GM19452 (cell line): ENCODE results near the gene BRAF.
"Not testable (repeated sequence)": the region's sequence is repeated elsewhere in the genome, so short reads cannot be mapped to it uniquely, and the experiment has no call there.

ENCODE experiments used
- ATAC-seq: cut with Tn5 transposase; IDR thresholded peaks from one replicate; pipeline ENCODE4 v1.9.1; 2021; ENCODE audit not compliant: unreplicated experiment

The BRAF gene

DNA sequence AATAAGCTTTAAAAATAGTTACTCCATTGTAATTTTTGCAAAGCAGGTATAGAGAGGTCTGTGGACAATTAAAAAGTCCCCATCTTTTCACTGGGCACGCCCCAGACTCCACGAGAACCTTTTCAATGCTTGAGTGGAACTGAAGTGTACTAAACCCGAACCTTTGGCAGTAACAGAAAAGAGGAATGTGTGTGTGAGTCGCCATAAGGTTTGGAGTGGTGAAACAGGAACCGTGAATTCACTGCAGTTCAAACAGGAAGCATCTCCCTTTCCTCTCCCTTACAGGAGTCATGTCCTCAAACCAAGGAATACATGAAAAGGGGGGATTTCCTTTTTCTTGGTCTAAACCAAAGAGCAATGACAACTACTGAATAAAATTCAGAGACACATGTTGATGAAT, 205.0 kb downstream of the BRAF start:
- no peak for ATAC-seq

DNA sequence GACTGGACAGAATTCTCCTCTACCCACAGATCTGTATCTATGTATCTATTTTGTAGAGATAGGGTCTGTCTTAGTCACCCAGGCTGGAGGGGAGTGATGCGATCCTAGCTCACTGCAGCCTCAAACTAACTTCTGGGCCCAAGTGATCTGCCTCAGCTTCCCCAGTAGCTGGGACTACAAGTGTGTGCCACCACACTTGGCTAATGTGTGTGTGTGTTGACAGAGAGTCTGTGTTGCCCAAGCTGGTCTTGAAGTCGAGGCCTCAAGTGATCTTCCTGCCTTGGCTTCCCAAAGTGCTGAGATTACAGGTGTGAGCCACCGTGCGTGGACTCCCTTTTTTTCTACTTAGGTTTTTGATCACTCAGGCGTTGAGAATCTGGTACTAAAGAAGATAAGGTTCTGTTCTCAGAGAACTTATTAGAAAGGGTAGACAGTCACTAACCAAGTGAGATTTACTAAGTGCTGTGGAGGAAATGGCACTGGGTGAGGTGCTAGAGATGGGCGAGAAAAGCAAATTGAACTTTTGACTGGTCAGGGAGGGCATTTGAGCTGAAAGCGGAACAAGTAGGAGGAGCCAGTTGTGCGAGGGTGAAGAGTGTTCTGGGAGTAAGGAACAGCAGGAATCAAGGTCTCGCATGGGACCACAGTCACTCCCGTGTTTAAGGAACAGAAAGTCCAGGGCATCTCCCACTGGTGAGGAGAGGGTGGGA, 210.2 kb downstream of the BRAF start:
- no peak for ATAC-seq

DNA sequence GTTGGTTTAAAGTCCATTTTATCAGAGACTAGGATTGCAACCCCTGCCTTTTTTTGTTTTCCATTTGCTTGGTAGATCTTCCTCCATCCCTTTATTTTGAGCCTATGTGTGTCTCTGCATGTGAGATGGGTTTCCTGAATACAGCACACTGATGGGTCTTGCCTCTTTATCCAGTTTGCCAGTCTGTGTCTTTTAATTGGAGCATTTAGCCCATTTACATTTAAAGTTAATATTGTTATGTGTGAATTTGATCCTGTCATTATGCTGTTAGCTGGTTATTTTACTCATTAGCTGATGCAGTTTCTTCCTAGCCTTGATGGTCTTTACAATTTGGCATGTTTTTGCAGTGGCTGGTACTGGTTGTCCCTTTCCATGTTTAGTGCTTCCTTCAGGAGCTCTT, 212.3 kb downstream of the BRAF start:
- ATAC-seq: not testable (repeated sequence)

DNA sequence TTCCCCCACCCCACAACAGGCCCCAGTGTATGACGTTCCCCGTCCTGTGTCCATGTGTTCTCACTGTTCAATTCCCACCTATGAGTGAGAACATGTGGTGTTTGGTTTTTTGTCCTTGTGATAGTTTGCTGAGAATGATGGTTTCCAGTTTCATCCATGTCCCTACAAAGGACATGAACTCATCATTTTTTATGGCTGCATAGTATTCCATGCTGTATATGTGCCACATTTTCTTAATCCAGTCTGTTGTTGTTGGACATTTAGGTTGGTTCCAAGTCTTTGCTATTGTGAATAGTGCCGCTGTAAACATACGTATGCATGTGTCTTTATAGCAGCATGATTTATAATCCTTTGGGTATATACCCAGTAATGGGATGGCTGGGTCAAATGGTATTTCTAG, 216.0 kb downstream of the BRAF start:
- ATAC-seq: not testable (repeated sequence)

DNA sequence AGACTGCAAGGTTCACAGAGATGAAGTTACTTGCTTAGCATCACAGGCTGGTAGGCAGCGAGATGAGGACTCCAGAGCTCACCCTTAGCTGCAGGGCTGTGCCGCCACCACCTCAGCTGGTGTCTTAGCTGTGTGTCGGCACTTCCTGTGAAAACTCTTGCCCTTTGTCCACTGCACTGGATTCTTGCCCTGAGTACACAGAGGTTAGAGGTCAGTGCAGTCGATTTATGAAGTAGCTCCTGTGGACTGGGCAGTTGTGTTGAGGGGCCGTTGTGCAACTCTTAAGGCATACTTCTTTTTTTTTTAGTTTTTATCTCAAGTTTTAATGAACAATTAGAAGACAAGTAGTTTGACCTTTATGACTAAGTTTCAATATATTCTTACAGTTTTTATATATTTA, 217.6 kb downstream of the BRAF start:
- no peak for ATAC-seq

DNA sequence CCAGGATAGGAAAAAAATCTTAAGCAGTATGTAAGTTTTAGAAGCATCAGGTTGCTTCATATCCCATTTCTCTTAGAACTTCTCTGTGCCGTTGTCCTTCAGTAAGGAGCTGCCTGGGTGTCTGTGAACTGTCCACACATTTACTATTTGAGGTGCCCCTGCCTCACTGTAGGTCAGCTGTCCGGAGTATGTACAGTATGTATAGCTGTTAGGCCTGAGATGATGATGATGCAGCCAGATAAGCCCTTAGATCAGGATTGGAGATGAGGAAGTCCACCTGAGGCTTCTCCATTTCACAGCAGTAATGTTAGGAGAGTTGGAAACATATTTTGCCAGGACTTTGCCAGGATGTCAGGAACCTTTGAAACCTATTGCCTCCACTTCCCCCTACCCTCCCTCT, 220.5 kb downstream of the BRAF start:
- ATAC-seq: no peak

DNA sequence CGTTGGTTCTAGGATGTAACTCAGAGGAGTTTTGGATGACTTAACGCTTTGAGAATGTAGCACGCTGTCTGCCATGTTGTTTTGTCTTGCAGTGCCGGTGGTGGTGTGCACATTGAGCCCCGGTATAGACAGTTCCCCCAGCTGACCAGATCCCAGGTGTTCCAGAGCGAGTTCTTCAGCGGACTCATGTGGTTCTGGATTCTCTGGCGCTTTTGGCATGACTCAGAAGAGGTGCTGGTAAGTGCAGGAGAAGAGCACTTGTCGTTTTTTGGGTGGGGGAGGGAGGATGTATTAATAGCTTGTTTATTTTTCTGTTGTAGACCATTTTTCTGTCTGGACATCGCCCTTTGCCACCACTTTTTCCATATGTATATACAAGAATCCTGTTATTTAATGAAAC, 222.0 kb downstream of the BRAF start:
- no peak for ATAC-seq

DNA sequence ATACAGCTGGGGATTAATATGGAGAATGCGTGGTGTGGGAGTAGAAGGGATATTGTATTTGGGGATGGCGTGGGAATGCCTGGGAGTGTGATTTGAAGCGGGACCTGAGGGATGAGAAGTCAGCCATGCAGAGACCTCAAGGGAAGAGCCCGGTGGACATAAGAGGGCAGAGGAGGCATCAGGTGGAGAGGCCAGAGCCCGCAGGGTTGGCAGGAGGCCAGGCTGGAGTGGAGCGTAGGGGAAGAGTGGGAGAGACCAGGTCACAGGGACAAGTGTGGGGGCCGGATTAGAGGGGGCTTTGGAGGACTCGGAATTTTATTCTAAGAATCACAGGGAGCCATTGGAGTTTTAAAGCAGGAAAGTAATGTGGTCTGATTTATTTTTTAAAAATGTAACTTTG, 226.3 kb downstream of the BRAF start:
- ATAC-seq: no peak

DNA sequence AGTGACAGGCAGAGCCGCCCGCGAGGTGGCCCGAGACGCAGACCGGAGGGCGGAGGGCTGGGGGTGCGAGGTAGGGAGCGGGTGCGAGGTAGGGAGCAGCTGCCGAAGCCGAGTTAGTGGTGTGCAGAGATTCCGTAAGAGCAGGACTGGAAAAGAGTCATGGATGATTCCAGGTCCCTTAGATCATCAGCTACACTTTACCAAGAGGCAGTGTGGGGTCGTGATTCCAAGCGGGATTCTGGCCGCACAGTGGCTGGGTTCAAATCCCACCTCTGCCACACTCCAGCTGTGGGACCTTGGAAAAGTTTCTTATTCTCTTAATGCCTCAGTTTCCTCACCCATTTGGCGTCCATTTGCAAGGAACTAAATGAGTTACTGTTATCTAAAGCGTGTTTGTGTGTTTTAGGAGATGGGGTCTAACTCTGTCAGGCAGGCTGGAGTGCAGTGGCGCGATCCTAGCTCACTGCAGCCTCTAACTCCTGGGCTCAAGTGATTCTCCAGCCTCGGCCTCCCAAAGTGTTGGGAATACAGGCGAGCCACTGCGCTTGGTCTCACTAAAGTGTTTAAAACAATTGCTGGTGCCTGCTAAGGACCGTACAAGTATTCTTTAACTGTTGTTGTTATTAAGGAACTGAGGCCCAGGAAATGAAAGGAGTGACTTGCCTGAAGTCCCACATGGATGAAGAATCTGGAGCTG, 227.1 kb downstream of the BRAF start:
- no peak for ATAC-seq

DNA sequence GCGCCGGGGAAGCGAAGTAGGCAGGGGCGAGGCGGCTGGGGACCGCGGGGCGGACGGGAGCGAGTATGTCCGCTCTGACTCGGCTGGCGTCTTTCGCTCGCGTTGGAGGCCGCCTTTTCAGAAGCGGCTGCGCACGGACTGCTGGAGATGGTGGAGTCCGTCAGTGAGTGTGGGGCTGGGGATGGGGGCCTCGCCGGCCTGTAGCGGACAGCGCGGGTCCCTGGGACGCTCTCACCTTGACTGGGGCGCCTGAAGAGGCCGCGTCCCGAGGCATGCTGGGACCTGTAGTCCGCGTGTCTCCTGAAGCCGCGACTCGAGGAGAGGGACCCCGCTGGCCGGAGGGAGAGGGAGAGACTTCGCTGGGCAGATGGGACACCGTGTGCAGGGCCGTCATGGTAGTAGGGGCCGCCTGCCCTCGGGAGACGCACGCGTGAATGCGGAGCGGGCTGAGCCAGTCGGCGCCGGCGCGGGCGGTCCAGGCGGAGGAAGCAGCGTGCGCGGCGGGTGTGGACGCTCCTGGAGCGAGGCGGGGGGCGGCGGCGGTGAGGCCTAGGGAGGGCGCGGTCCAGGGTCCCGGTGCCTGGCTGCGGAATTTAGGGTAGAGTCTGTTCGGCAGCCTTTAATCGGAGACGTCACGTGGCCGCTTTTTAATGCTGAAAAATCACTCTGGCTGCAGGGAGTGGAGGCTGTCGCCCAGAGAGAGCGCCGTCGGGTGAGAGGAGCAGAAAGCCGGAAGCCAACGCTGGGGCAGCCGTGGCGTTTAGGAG, 227.9 kb downstream of the BRAF start, which contains the start of gene NDUFB2:
TSS of gene NDUFB2 (plus strand) at position 29 of the 767 bp plus-strand sequence. CDS start at position 66, 37 bp downstream.
- ATAC-seq: peak; percentile 94

DNA sequence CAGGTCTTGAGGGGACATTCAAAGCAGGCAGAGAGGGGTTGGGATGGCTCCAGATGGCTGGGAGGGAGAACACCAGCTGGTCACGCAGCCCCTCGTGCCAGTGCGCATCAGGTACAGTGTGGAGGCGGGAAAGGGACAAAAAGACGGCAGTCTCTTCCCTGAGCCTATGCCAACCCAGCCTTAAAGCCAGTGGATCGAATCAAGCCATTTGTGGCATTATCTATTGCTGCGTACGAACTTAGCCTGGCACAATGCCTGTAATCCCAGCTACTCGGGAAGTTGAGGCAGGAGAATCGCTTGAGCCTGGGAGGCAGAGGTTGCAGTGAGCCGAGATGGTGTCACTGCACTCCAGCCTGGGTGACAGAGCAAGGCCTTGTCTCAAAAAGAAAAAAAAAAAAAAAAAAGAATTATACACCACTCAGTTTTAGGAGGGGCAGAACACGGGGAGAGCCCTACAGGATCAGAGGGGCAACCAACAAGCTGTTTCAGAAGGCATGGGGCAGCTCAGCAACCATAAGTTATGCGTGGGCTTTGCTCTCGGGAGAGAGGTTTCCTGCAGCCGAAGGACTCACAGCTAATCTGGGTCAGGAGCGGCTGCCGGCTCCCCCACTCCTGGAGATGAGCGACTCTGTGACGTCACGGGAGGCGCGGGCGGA, 228.6 kb downstream of the BRAF start:
- ATAC-seq: peak; percentile 5

DNA sequence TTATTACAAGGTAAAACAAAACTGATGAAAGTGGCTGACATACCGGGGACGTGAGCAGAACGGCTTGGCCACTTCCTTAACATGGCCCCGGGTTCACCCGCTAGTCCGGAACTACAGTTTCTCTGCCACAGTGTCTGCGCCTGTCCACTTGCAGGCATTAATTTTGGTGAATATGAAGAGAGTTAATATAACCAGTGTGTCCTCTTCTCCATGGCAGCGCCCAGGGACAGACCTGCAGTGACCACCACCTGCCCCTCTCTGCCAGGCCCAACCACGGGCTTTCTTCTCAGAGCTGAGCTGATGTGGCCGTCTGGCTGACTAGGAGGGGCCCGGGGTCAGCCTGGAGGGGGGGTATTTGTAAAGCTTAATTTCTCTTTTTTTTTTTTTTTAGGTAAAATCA, 229.3 kb downstream of the BRAF start:
- no peak for ATAC-seq

DNA sequence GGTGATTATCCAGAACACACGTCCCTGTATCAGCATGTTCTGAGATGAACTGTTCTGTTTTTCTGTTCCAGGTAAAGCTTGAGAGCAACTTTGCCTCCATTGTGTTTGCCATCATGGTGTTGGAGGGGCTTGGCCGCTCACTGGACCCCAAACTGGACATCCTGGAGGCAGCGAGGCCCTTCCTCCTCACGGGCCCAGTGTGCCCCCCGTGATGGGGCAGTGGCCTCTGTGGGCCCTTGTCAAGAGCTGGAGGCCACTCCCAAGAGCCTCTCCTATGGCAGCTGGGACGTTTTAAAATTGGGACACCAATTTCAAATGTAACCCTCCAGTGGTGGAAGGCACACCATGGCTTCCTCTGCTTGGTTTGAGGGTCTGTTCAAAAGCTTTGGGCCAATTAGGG, 230.1 kb downstream of the BRAF start:
- ATAC-seq: no peak

DNA sequence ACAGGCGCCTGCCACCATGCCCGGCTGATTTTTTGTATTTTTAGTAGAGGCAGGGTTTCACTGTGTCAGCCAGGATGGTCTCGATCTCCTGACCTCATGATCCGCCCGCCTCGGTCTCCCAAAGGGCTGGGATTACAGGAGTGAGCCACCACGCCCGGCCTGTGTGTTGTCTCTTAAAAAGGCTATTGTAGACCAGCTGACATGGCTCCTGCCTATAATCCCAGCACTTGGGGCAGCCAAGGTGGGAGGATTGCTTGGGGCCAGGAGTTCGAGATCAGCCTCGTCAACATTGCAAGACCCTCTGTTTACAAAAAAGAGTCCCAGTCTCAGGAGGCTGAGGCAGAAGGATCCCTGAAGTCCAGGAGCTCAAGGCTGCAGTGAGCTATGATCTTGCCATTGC, 230.9 kb downstream of the BRAF start:
- not testable (repeated sequence) for ATAC-seq

DNA sequence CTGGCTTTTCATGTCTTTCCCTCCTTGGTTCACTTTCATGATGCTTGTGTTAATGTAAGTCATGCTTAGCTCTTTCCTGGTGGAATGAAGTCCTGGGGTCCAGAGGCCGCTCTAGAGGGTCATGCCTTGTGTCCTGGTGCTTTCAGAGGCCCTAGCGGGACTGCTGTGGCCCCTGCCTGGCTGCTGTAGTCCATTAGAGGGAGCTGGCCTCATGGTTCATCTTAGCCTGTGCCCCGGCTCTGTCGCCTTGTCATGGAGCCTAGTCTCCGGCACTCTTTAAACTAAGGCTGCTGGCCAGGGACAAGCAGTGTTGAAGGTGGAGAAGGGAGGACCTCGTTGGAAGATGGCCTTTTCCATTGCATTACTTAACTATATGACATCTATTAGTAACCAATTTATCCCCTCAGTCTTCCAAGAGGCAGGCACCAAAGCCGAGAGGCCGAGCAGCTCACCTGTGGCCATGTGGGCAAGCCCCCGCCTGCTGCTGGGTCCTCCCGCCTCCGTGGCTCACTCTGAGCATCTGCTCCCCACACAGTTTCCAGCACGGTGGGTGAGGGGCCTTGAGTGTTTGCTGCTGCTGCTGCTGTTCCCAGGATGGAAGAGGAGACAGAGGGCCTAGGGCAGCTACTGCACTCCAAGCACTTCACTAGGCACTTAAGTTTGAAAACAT, 233.2 kb downstream of the BRAF start:
- ATAC-seq: no peak

DNA sequence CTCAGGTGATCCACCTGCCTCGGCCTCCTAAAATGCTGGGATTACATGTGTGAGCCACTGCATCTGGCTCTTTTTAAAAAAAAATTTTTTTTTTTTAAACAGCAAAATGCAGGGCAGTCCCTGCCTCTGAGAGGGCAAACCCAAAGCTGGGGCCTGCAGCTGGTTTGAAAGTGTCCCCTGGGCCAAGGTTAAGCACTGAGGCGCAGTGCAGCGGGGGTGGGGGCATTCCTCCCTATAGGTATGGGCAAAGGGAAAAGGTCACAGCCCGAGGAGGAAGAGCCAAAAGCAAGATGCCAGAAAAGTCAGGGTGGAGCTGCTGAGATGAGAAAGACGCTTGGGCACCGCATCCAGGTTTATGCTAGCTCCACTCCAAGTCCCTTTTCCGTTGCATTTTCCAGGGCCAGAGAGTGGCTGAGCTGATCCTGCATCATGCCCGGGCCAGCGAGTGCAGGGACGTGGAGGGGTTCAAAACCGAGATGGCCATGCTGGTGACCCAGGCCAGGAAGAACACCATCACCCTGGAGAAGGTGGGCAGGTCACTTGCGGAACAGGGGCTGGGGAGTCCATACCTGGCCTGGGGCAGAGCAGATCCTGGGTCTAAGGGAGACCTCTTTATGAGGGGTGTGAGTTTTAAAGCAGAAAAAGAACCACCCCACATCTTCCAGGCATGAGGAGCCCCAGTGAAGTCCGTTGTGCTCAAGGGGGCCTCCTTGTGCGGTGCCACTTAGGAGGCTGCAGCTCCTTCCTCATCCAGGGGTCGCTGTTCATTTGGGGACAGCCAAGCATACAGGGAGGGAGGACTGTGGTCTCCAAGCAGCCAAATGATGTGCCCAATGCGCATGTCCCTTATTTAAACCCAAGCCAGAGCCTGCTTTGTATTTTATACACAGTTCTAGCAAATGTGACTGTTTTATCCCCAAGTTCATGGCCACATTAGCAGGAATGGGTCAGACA, 235.3 kb downstream of the BRAF start:
- no peak for ATAC-seq

DNA sequence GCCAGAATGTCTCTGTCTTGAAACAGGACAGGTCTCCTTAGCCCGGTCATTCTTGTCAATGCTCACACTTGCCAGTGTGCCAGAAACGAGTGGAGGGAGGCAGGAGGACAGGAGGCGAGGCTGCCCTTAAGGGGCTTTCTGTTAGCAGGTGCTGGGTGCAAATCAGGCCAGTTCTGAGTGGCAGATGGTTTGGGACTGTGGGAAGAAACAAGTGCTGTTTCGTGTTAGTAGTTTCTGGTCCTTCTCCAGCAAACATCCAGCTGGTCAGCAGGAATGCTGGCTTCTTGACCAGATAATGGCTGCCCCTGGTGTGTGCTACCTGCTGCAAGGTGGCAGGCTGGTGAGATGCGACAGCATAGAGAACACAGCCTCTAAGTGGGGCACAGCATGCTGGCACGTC, 236.4 kb downstream of the BRAF start:
- ATAC-seq: no peak

DNA sequence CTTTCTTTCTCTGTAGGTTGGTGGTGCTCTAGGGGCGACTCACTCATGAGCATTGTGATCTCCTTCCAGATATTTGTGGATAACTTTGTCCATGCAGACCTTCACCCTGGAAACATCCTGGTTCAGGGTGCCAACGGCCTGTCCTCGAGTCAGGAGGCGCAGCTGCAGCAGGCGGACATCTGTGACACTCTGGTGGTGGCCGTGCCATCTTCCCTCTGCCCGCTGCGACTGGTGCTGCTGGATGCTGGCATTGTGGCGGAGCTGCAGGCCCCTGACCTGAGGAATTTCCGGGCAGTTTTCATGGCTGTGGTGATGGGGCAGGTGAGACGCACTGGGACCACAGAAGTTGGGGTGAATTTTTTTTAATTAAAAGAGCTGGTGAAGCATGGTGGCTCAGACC, 237.8 kb downstream of the BRAF start:
- no peak for ATAC-seq

DNA sequence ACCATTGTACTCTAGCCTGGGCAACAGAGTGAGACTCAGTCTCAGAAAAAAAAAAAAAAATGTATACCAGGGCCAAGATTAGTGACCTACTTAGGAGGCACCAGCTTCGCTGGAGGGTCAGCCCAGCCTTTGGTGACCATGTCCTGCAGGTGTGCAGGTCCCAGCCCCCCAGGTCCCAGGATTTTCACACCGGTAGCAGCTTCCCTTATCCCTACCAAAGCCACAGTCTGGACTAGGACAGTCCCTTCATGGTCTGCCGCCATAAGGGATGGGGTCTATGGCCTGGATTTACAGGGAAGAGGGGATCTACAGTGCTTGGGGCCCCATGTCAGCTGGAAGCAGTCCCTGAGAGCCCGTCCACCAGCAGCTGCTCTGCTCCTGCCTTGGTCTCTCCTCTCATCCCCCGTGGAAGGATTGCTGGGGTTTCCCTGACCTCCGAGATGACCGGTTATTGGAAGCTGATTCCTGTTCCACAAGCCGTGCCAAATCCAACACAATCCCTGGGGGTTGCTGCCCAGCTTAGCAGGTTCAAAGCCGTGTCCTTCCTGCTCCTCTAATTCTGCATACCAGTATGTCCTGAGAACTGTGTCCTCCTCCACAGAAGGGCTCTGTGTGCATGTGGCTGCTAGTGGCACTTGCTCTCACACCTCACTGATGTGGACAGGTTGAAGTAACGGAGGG, 239.2 kb downstream of the BRAF start:
- ATAC-seq: no peak
